Activated naive CD8-positive, alpha-beta T cell (primary cell): ENCODE data around the gene ASPN.

Source experiments
- H3K27ac Mint-ChIP-seq: one replicate; pipeline ENCODE4 v1.8.0; 2021; ENCODE audit warnings: mixed read lengths
- H3K27me3 Mint-ChIP-seq: one replicate; pipeline ENCODE4 v1.8.0; 2021; ENCODE audit warnings: mixed read lengths
- H3K36me3 Mint-ChIP-seq: one replicate; pipeline ENCODE4 v1.8.0; 2021; ENCODE audit warnings: mixed read lengths
- H3K4me1 Mint-ChIP-seq: one replicate; pipeline ENCODE4 v1.8.0; 2021; ENCODE audit warnings: low read depth, mixed read lengths
- H3K4me3 Mint-ChIP-seq: one replicate; pipeline ENCODE4 v1.8.0; 2021; ENCODE audit warnings: mild to moderate bottlenecking, mixed read lengths
- H3K9me3 Mint-ChIP-seq: one replicate; pipeline ENCODE4 v1.8.0; 2021; ENCODE audit warnings: low read depth, mixed read lengths

The ASPN gene

DNA sequence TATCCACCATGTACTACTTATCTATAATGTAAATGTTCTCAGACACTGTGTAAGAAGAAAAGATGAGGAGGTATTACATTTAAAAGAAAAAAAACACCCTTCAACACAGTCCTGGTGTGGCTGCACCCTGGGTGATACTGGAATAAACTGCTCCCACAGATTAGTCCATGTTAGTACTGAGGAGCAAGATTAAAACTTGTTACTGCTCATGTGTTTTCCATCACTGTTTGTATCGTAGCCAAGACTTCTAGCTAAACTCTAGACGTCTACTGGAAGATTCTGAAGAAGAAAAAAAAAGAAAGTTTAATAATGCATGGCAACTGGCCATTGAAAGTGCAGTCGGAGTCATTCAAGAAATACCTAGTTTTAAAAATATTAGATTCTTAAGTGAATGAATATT lies at the start of gene ASPN:
Gene ASPN, minus strand, starts transcription at position 178 of the 400 bp plus-strand sequence.
- no peak within 1 kb of the TSS for H3K27ac Mint-ChIP-seq
- peaks cover 5% of the 10 kb centered on the region for H3K4me1 Mint-ChIP-seq
- no peaks in the 10 kb centered on the region for H3K9me3 Mint-ChIP-seq
- peaks cover 4% of the 10 kb centered on the region for H3K36me3 Mint-ChIP-seq
- no peak within 1 kb of the TSS for H3K4me3 Mint-ChIP-seq
- no peaks in the 10 kb centered on the region for H3K27me3 Mint-ChIP-seq

DNA sequence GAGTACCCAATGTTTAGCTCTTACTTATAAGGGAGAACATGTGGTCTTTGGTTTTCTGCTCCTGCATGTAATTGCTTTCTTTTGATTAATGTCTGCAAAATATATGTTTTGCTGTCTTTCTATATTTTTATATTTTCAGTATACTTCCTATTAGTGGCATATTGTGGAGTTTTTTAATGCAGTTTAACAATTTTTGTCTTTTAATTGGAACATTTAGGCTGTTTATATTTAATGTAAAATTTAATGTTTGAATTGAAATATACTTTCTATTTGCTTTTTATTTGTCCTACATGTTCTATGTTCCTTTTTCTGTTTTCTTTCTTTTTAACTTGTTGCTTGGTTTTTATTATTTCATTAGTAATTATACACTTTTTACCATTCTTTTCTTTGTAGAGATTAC lies 48.6 kb upstream of the ASPN start:
- peaks cover 9% of the 10 kb centered on the region for H3K9me3 Mint-ChIP-seq
- H3K27me3 Mint-ChIP-seq: no peaks in the 10 kb centered on the region
- no peaks in the 10 kb centered on the region for H3K4me1 Mint-ChIP-seq
- H3K4me3 Mint-ChIP-seq: no peak overlapping the region
- H3K36me3 Mint-ChIP-seq: peaks cover 10% of the 10 kb centered on the region
- H3K27ac Mint-ChIP-seq: no peak overlapping the region

DNA sequence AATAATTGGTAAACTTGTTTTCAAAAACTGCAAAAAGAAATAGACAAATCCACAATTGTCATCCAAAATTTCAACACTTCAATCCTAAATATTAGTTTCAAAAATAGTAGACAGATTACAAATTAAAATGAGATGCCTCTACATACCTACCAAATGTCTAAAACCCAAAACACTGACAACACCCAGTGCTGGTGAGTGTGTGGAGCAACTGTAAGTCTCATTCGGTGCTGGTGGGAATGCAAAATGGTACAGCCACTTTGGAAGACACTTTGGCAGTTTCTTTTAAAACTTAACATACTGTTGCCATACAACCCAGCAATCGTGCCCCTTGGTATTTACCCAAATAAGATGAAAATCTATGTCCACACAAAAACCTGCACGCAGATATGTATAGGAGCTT lies 46.8 kb upstream of the ASPN start:
- no peaks in the 10 kb centered on the region for H3K4me1 Mint-ChIP-seq
- no peak overlapping the region for H3K27ac Mint-ChIP-seq
- H3K36me3 Mint-ChIP-seq: peaks cover 10% of the 10 kb centered on the region
- H3K4me3 Mint-ChIP-seq: no peak overlapping the region
- H3K27me3 Mint-ChIP-seq: no peaks in the 10 kb centered on the region
- peaks cover 9% of the 10 kb centered on the region for H3K9me3 Mint-ChIP-seq

DNA sequence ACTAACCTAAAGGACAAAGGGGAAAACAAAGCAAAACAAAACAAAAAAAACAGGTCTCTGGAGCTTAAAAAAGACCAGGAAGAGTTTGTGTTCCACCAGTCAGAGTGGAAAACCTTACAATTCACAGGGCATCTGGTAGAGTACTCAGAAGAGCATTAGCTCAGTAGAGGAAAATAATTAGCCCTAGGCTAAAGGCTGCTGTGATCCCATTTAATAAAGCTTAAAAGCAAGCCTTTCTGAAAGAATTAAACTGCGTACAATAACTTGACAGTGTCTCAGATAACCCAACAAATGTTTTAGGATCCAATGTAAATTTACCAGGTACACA lies 46.2 kb upstream of the ASPN start:
- Mint-ChIP-seq H3K9me3 (peaks cover 9% of the 10 kb centered on the region), H3K4me3 (no peak overlapping the region), H3K27ac (no peak overlapping the region), H3K36me3 (peaks cover 10% of the 10 kb centered on the region), H3K4me1 (no peaks in the 10 kb centered on the region), H3K27me3 (no peaks in the 10 kb centered on the region)

DNA sequence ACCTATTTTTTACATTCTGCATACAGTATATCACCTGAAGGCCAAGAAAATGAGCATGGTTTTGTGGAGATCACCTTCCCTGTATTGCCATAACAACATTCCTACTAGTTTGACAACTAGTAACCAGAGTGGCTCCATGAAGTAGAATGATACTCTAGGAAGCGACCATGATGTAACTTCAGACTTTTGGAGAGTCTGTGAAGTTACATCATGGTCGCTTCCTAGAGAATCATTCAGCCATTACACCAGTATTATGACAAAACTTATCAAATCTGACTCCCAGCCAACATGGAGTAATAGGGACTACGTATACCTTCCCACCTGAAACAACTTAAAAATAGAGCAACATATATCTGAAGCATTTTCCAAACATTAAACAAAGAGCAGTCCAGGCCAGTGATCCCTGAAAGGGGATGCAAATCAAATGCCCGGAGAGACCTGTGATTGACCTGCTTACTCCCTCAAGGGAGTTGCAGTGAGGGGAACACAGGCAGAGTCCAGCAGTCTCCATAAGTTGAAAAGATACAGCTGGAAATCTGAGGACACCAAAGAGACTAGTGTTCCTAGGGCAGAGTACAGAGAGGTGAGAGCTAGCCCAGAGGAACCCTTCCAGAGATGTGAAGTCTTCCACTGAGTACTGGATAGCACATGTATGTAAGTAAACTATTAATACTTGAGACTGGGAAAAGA lies 45.7 kb upstream of the ASPN start:
- Mint-ChIP-seq H3K4me3 (no peak overlapping the region), H3K4me1 (no peaks in the 10 kb centered on the region), H3K27me3 (no peaks in the 10 kb centered on the region), H3K9me3 (peaks cover 9% of the 10 kb centered on the region), H3K27ac (peak overlapping the region; percentile 7), H3K36me3 (peaks cover 10% of the 10 kb centered on the region)

DNA sequence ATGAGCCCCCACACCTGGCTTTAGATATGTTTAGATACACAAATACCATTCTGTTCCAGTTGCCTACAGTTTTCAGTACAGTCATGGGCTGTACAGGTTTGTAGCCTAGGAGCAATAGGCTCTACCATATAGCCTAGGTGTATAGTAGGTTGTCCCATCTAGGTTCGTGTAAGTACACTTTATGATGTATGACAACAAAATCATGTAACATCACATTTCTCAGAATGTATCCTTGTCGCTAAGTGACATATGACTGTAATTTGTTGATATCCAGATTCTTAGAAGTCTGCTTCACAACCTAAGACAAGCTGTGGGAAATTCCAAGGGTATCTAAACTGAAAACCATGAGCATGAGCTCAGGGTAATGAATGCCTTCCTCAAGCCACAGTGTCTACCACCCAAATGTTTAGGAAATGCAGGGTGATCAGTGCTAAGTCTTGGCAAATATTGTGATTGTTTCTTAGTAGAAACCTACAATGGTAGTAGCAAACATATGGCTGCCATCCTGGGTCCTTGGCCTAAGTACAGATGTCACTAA lies 45.1 kb upstream of the ASPN start:
- Mint-ChIP-seq H3K9me3 (peaks cover 7% of the 10 kb centered on the region), H3K4me3 (no peak overlapping the region), H3K36me3 (peaks cover 8% of the 10 kb centered on the region), H3K27ac (no peak overlapping the region), H3K27me3 (no peaks in the 10 kb centered on the region), H3K4me1 (no peaks in the 10 kb centered on the region)

DNA sequence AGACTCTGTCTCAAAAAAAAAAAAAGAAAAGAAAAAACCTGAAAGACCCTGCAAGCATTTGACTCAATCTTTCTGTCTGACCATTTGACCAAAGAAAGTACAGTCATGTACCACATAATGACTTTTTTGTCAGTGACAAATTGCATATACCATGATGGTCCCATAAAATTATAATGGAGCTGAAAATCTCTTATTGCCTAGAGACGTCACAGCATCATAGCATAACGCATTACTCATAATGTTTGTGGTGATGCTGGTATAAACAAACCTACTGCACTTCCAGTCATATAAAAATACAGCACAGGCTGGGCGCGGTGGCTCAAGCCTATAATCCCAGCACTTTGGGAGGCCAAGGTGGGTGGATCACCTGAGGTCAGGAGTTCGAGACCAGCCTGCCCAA lies 43.0 kb upstream of the ASPN start:
- H3K4me3 Mint-ChIP-seq: no peak overlapping the region
- H3K27me3 Mint-ChIP-seq: no peaks in the 10 kb centered on the region
- H3K4me1 Mint-ChIP-seq: no peaks in the 10 kb centered on the region
- H3K9me3 Mint-ChIP-seq: no peaks in the 10 kb centered on the region
- no peak overlapping the region for H3K27ac Mint-ChIP-seq
- H3K36me3 Mint-ChIP-seq: peaks cover 2% of the 10 kb centered on the region

DNA sequence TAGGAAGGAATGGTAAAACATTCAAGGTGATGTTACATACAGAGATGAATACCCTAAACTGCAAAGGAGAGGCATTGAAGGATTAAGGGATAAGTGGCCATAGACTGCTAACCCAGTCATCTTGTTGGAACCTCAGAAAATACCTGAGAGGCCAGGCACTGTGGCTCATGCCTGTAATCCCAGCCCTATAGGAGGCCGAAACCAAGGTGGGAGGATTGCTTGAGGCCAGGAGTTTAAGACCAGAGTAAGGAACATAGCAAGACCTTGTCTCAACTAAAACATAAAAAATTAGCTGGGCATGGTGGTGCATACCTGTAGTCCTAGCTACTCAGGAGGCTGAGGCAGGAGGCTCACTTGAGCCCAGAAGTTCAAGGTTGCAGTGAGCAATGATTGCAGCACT lies 42.6 kb upstream of the ASPN start:
- H3K27ac Mint-ChIP-seq: no peak overlapping the region
- peaks cover 2% of the 10 kb centered on the region for H3K36me3 Mint-ChIP-seq
- no peaks in the 10 kb centered on the region for H3K4me1 Mint-ChIP-seq
- H3K9me3 Mint-ChIP-seq: no peaks in the 10 kb centered on the region
- no peaks in the 10 kb centered on the region for H3K27me3 Mint-ChIP-seq
- no peak overlapping the region for H3K4me3 Mint-ChIP-seq

DNA sequence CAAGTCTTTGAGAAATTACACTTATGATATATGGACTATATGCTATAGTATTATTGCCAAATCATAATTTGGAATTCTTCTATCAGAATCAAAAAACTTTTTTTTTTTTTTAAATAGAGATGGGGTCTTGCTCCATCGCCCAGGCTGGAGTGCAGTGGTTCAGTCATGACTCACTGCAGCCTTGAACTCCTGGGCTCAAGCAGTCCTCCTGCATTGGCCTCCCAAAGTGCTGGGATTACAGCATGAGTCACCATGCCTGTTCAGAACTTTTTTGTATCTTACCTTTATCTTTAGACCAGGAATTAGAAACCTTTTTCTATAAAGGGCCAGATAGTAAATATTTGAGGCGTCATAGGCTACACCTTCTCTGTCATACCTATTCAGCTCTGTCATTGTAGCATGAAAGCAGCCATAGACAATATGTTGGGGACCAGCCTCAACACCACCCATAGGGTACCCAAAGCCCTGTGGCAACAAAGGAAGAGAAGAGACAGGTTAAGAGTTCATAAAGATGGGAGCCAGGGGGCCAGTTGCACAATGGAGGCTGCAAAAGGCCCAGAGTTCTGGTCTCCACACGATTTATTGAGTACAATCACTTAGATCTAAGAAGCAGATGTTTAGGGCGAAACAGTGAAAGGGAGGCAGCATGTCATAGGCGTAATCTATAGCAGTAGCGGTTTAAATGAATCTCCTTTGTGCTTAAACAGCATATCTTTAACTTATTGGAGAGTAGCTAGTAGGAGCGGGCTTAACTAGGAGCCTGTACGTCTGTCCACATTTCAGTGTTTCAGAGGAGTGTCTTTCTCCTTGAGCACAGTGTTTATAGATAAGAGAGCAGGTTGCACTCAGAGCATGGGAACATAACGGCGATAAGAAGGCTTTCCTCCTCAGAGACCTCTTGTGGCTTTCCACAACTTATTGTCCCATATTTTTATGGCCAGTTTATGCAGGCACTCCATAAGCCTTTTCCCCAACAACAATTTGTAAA lies 41.0 kb upstream of the ASPN start:
- Mint-ChIP-seq H3K9me3 (no peaks in the 10 kb centered on the region), H3K27ac (no peak overlapping the region), H3K4me1 (no peaks in the 10 kb centered on the region), H3K27me3 (no peaks in the 10 kb centered on the region), H3K36me3 (peaks cover 2% of the 10 kb centered on the region), H3K4me3 (no peak overlapping the region)

DNA sequence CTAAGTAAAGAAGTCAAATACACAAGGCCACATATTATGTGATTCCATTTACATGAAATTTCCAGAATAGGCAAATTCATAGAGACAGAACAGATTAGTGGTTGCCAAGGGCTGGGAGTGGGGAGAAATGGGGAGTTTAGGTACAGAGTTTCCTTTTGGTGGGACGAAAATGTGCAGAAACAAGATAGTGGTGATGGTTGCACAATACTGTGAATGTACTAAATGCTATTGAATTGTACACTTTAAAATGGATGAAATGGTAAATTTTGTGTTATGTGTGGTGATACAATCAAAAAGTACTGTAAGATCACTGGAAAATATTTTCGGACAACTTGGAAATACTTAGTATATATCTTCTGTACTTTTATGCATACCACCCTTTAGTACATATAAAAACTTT lies 38.5 kb upstream of the ASPN start:
- Mint-ChIP-seq H3K9me3 (no peaks in the 10 kb centered on the region), H3K4me1 (no peaks in the 10 kb centered on the region), H3K4me3 (no peak overlapping the region), H3K27me3 (no peaks in the 10 kb centered on the region), H3K27ac (no peak overlapping the region), H3K36me3 (no peaks in the 10 kb centered on the region)

DNA sequence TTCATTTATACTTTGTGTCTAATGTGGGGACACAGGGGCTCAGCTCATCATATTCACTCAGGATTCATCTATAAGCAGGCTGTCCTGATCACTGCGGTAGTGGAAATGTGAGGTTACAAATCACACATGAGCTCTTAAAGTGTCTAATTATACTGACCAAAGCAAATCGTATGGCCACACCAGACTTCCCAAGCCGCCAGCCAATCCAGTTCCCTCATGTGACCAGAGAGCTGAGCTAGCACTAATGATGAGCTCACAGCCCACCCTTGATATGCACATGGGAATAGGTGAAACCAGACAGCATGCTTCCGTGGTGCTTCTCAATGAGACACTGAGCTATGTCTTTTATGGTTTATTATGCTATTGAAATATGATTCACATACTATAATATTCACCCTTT lies 35.9 kb upstream of the ASPN start:
- Mint-ChIP-seq H3K27ac (no peak overlapping the region), H3K27me3 (no peaks in the 10 kb centered on the region), H3K4me3 (no peak overlapping the region), H3K4me1 (no peaks in the 10 kb centered on the region), H3K9me3 (no peaks in the 10 kb centered on the region), H3K36me3 (no peaks in the 10 kb centered on the region)

DNA sequence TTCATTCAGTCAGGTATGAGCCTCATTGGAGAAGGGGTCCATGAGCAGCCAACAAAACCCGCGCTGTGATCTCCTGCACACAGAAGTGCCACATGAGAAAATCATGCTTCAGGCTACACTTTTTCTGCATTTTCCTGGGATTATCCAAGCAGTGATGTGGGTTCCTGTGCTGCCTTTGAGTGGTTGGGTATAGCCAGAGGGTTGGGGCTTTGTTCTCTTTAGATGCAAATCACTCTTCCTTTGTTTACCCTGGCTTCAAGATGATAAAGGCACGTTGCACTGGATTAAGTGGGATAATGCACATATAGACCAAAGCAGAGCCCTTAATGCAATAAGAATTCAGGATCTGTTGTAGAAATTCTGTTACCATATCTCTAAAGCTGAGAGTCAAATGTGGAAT lies 34.7 kb upstream of the ASPN start:
- Mint-ChIP-seq H3K4me1 (no peaks in the 10 kb centered on the region), H3K4me3 (no peak overlapping the region), H3K36me3 (no peaks in the 10 kb centered on the region), H3K27ac (no peak overlapping the region), H3K9me3 (no peaks in the 10 kb centered on the region), H3K27me3 (no peaks in the 10 kb centered on the region)

DNA sequence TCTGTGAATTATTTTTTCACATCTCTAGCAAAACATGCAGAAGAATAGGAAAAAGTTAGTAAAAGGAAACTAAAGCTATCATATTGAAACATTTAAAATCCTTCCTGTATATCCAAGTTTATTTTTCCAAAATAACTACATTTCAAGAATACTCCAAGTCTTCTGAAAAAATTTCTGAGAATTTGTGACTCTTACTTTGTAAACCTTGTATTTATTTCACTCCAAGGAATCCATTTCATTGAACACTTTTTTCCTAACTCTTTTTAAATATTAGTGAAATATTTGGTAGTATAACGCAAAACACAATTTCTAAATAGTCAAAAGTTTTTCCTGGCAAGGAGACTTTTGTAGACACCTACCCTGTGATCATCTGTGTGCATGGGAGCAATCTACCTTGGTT lies 34.2 kb upstream of the ASPN start:
- Mint-ChIP-seq H3K4me1 (no peaks in the 10 kb centered on the region), H3K9me3 (no peaks in the 10 kb centered on the region), H3K27me3 (no peaks in the 10 kb centered on the region), H3K36me3 (no peaks in the 10 kb centered on the region), H3K27ac (no peak overlapping the region), H3K4me3 (no peak overlapping the region)

DNA sequence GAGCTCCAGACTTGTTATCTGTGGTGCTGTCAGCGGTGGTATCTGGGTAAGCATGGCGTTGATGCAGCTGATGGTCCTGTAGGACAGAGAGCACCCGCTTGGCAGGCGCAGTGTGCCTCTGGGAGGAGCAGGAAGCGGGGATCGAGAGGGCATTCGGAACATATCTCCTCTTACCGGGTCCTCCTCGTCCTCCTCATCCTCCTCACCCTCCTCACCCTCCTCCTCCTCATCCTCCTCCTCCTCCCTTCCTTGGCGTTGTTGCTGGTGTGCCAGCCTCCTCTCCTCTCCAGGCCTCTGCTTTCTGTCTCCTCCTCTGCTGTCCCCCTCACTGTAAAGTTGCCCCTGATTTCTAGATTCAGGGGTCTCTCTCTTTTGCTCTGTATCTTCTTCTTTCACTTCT lies 32.3 kb upstream of the ASPN start:
- H3K4me1 Mint-ChIP-seq: no peaks in the 10 kb centered on the region
- H3K36me3 Mint-ChIP-seq: no peaks in the 10 kb centered on the region
- H3K27me3 Mint-ChIP-seq: no peaks in the 10 kb centered on the region
- H3K27ac Mint-ChIP-seq: no peak overlapping the region
- H3K4me3 Mint-ChIP-seq: no peak overlapping the region
- no peaks in the 10 kb centered on the region for H3K9me3 Mint-ChIP-seq

DNA sequence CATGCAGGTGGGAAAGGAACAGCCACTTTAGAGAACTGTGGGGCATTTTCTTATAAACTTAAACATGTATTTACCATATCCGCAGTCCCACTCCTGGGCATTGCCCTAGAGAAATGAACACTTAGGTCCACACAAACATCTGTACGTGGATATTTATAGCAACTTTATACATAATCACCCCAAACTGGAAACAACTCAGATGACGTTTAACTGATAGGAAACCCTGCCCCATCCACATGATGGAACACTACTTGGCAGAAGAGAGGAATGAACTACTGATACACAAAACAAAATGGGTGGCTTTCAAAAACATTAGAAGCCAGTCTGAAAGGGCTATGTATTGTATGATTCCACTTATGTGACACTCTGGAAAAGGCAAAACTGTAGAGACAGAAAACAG lies 31.0 kb upstream of the ASPN start:
- Mint-ChIP-seq H3K36me3 (no peaks in the 10 kb centered on the region), H3K9me3 (no peaks in the 10 kb centered on the region), H3K27ac (no peak overlapping the region), H3K4me1 (no peaks in the 10 kb centered on the region), H3K27me3 (no peaks in the 10 kb centered on the region), H3K4me3 (no peak overlapping the region)
